IMR-90 (cell line): ENCODE results near the gene SUGCT. TPM values are rescaled to one million over a fixed set of nuclear protein-coding genes. Genes with fewer than 3 reads are reported as not detected.

Experiments
- ATAC-seq: fragments of 200-7000 bp; cut with Tn5 transposase; 2 replicates; pipeline ENCODE4 v1.9.1; 2020; ENCODE audit warnings: low read depth, mild to moderate bottlenecking, moderate library complexity
- BruUV-seq: library from RNA; stranded (reverse); fragments of 400-500 nt; replicated peaks from 2 replicates; lab custom pipeline; 2021; lab: Mats Ljungman, UMichigan
- CTCF ChIA-PET: fragments of 300-600 bp; formaldehyde crosslinking; extraction: SDS; loops from one replicate; lab custom pipeline; 2021; ENCODE audit warnings: antibody characterized with exemption; lab: Yijun Ruan, JAX
- POLR2A ChIA-PET: fragments of 300-600 bp; sonication (Branson Sonifier 250); formaldehyde crosslinking; loops from one replicate; lab custom pipeline; 2022; ENCODE audit warnings: antibody characterized with exemption; ENCODE audit not compliant: unreplicated experiment; lab: Charles Lee
- DNase-seq: peaks from one replicate; pipeline ENCODE4 v3.0.0; 2013
- H2AFZ ChIP-seq: replicated peaks from 2 replicates; pipeline ENCODE3; 2013; ENCODE audit warnings: low read length, mild to moderate bottlenecking; ENCODE audit not compliant: poor library complexity
- H2AK5ac ChIP-seq: 2 replicates; pipeline ENCODE4 v1.6.1; 2013; ENCODE audit warnings: low read depth, low read length, inconsistent platforms
- H2AK9ac ChIP-seq: replicated peaks from 2 replicates; pipeline ENCODE3; 2013; ENCODE audit warnings: mild to moderate bottlenecking, low read depth, low read length, moderate library complexity; ENCODE audit not compliant: poor library complexity
- H2BK120ac ChIP-seq: 2 replicates; pipeline ENCODE4 v1.6.1; 2013; ENCODE audit warnings: low read depth, low read length, inconsistent platforms
- H2BK15ac ChIP-seq: 3 replicates; pipeline ENCODE4 v1.6.1; 2013; ENCODE audit warnings: low read depth, low read length, inconsistent platforms
- H2BK20ac ChIP-seq: 2 replicates; pipeline ENCODE4 v1.6.1; 2013; ENCODE audit warnings: low read depth, mild to moderate bottlenecking, inconsistent platforms, low read length, moderate library complexity
- H2BK5ac ChIP-seq: 2 replicates; pipeline ENCODE4 v1.6.1; 2013; ENCODE audit warnings: mild to moderate bottlenecking, low read depth, low read length, inconsistent platforms; ENCODE audit not compliant: poor library complexity, severe bottlenecking
- H3K14ac ChIP-seq: replicated peaks from 2 replicates; pipeline ENCODE4 v1.6.1; 2013; ENCODE audit warnings: low read depth, low read length, inconsistent platforms
- H3K18ac ChIP-seq: 2 replicates; pipeline ENCODE4 v1.6.1; 2013; ENCODE audit warnings: low read depth, low read length, control low read depth
- H3K23ac ChIP-seq: 2 replicates; pipeline ENCODE4 v1.6.1; 2013; ENCODE audit warnings: low read depth, low read length, inconsistent platforms
- H3K27ac ChIP-seq: 2 replicates; pipeline ENCODE4 v1.5.1; 2013; ENCODE audit warnings: mild to moderate bottlenecking, control low read depth, low read length; ENCODE audit not compliant: insufficient read depth
- H3K27me3 ChIP-seq: 2 replicates; pipeline ENCODE4 v1.6.1; 2013; ENCODE audit warnings: low read length; ENCODE audit not compliant: control insufficient read depth, insufficient read depth
- H3K36me3 ChIP-seq: 2 replicates; pipeline ENCODE4 v1.6.1; 2013; ENCODE audit warnings: low read length, mixed read lengths; ENCODE audit not compliant: control insufficient read depth, insufficient read depth
- H3K4ac ChIP-seq: 2 replicates; pipeline ENCODE4 v1.6.1; 2013; ENCODE audit warnings: low read depth, low read length, inconsistent platforms
- H3K4me1 ChIP-seq: 2 replicates; pipeline ENCODE4 v1.6.1; 2013; ENCODE audit warnings: low read length, mixed read lengths; ENCODE audit not compliant: control insufficient read depth, insufficient read depth
- H3K4me2 ChIP-seq: 2 replicates; pipeline ENCODE4 v1.6.1; 2013; ENCODE audit warnings: low read depth, mild to moderate bottlenecking, control low read depth, low read length, moderate library complexity
- H3K4me3 ChIP-seq: 2 replicates; pipeline ENCODE4 v1.5.1; 2013; ENCODE audit warnings: low read depth, mild to moderate bottlenecking, control low read depth, low read length, moderate library complexity; ENCODE audit not compliant: insufficient read depth
- H3K56ac ChIP-seq: 2 replicates; pipeline ENCODE4 v1.6.1; 2013; ENCODE audit warnings: low read length, inconsistent platforms; ENCODE audit not compliant: insufficient read depth; ENCODE audit errors: extremely low read depth
- H3K79me1 ChIP-seq, 2 experiments: 2 replicates each; pipeline ENCODE4 v1.6.1; 2013; ENCODE audit warnings: low read length in 2 of 2, inconsistent platforms in 1 of 2, low read depth in 1 of 2
- H3K9ac ChIP-seq: 2 replicates; pipeline ENCODE4 v1.6.1; 2013; ENCODE audit warnings: low read depth, low read length, control low read depth
- H3K9me1 ChIP-seq: 2 replicates; pipeline ENCODE4 v1.6.1; 2013; ENCODE audit warnings: low read length, inconsistent platforms; ENCODE audit not compliant: insufficient read depth
- H3K9me3 ChIP-seq: 2 replicates; pipeline ENCODE4 v1.6.1; 2013; ENCODE audit warnings: low read length; ENCODE audit not compliant: control insufficient read depth, insufficient read depth
- H4K20me1 ChIP-seq: 2 replicates; pipeline ENCODE4 v1.6.1; 2013; ENCODE audit warnings: low read length, inconsistent platforms; ENCODE audit not compliant: insufficient read depth
- H4K5ac ChIP-seq: 2 replicates; pipeline ENCODE4 v1.6.1; 2013; ENCODE audit warnings: mild to moderate bottlenecking, low read depth, low read length, control low read depth
- H4K8ac ChIP-seq, 2 experiments: 2 replicates each; pipeline ENCODE4 v1.6.1; 2013; ENCODE audit warnings: low read depth in 2 of 2, low read length in 2 of 2, control low read depth in 1 of 2, inconsistent platforms in 1 of 2
- H4K91ac ChIP-seq: 2 replicates; pipeline ENCODE4 v1.6.1; 2013; ENCODE audit warnings: low read depth, low read length, inconsistent platforms; ENCODE audit not compliant: insufficient read depth
- BHLHE40 ChIP-seq: fragments of 150-350 bp; IDR thresholded peaks from 2 replicates; pipeline ENCODE4 v1.6.1; 2016; ENCODE audit warnings: mild to moderate bottlenecking, low read depth, low read length
- CEBPB ChIP-seq: IDR thresholded peaks from 2 replicates; pipeline ENCODE4 v1.6.1; 2012; ENCODE audit warnings: low read depth, low read length, improper control_type of control experiment
- CHD1 ChIP-seq: IDR thresholded peaks from 2 replicates; pipeline ENCODE4 v1.6.1; 2012; ENCODE audit warnings: low read depth, low read length, improper control_type of control experiment
- CTCF ChIP-seq: conservative IDR thresholded peaks from 2 replicates; pipeline ENCODE4 v1.5.1; 2012; ENCODE audit warnings: mild to moderate bottlenecking, low read depth, low read length, improper control_type of control experiment
- ELK1 ChIP-seq: fragments of 150-350 bp; IDR thresholded peaks from 2 replicates; pipeline ENCODE4 v1.6.1; 2016; ENCODE audit warnings: low read depth, mild to moderate bottlenecking, low read length, moderate library complexity, borderline replicate concordance
- FOS ChIP-seq: fragments of 150-350 bp; IDR thresholded peaks from 2 replicates; pipeline ENCODE4 v1.6.1; 2016; ENCODE audit warnings: low read depth, low read length
- MAZ ChIP-seq: IDR thresholded peaks from 2 replicates; pipeline ENCODE4 v1.6.1; 2012; ENCODE audit warnings: low read depth, mild to moderate bottlenecking, low read length, improper control_type of control experiment, moderate library complexity, borderline replicate concordance
- NFE2L2 ChIP-seq: fragments of 150-350 bp; IDR thresholded peaks from 2 replicates; pipeline ENCODE4 v1.6.1; 2016; ENCODE audit warnings: low read depth, mild to moderate bottlenecking, low read length
- POLR2A ChIP-seq: IDR thresholded peaks from 2 replicates; pipeline ENCODE4 v1.6.1; 2012; ENCODE audit warnings: mild to moderate bottlenecking, low read depth, low read length
- RAD21 ChIP-seq: IDR thresholded peaks from 2 replicates; pipeline ENCODE4 v1.6.1; 2012; ENCODE audit warnings: low read length, improper control_type of control experiment
- RFX5 ChIP-seq: IDR thresholded peaks from 2 replicates; pipeline ENCODE4 v1.8.0; 2012; ENCODE audit warnings: low read depth, mild to moderate bottlenecking, low read length, moderate library complexity
- SMC3 ChIP-seq: fragments of 150-350 bp; IDR thresholded peaks from 2 replicates; pipeline ENCODE4 v1.6.1; 2016; ENCODE audit warnings: low read depth, mild to moderate bottlenecking, antibody characterized with exemption, low read length, moderate library complexity
- USF2 ChIP-seq: fragments of 150-350 bp; IDR thresholded peaks from 2 replicates; pipeline ENCODE4 v1.6.1; 2017; ENCODE audit warnings: mild to moderate bottlenecking, antibody characterized with exemption, low read length, low read depth
- WGBS, 2 experiments: methylation state at CpG; one replicate each; pipeline versions ENCODE4 v1.1.5 to v1.1.7; 2013; ENCODE audit warnings: missing lambda C conversion rate in 2 of 2; ENCODE audit not compliant: insufficient read length in 1 of 2; ENCODE audit errors: extremely low coverage in 2 of 2; 5-methylcytosine and 5-hydroxymethylcytosine counted together
- dilution Hi-C: fragments of 300-500 bp; cut with HindIII; formaldehyde crosslinking; loops from one replicate; pipeline ENCODE4 v1.14.3; 2018; ENCODE audit warnings: low sequenced_read_pairs; ENCODE audit not compliant: unreplicated experiment
- in situ Hi-C: fragments of 300-500 bp; cut with MboI; formaldehyde crosslinking; loops from 3 replicates; pipeline ENCODE4 v1.14.3; 2019; ENCODE audit warnings: low sequenced_read_pairs, inconsistent platforms, mixed read lengths
- intact Hi-C: fragments of 100-400 bp; cut with micrococcal nuclease; formaldehyde crosslinking; loops from 2 replicates; pipeline ENCODE4 v1.10.0; 2022
- polyA plus RNA-seq, 3 experiments: library from polyadenylated mRNA; depleted of rRNA; stranded (reverse); fragments of >200 nt; gene quantifications; 2 replicates each; pipeline ENCODE4 v1.2.3, GENCODE V29; 2012; ENCODE audit warnings: low replicate concordance in 1 of 3
- total RNA-seq: library from RNA; depleted of rRNA; stranded (reverse); fragments of >200 nt; gene quantifications from 2 replicates; pipeline ENCODE4 v1.2.3, GENCODE V29; 2012

SUGCT gene
- total and polyA plus RNA-seq, 2 of the 4 experiments (the other 2 are of a cell fraction) = 5.9 to 8.3 TPM

- ChIA-PET CTCF (interaction anchor here (0.6 kb wide), 1 partner anchor 611 kb away, joined by 3 read pairs; no protein-coding TSS in a partner anchor), POLR2A (no interaction called here)
- no peak overlapping the region for H2BK20ac ChIP-seq
- no peak overlapping the region for H2BK5ac ChIP-seq
- H3K9me3 ChIP-seq = no peaks in the 10 kb centered on the region
- intact Hi-C loops = loop anchor here (10.0 kb wide), 2 partner anchors 815 to 1495 kb away; no protein-coding TSS in a partner anchor
- no peak overlapping the region for H2AK5ac ChIP-seq
- no CpG with 5 or more reads among the region's 7 CpGs for WGBS, 2 experiments
- no peak overlapping the region for H3K14ac ChIP-seq
- ATAC-seq (no peak), DNase-seq (no peak)
- H3K9ac ChIP-seq = no peak overlapping the region
- no peak overlapping the region for H3K4me3 ChIP-seq
- dilution Hi-C loops = no loop called here
- no peaks in the 10 kb centered on the region for H3K36me3 ChIP-seq
- in situ Hi-C loops = loop anchor here (10.0 kb wide), 3 partner anchors 365 to 1475 kb away; no protein-coding TSS in a partner anchor
- no peaks in the 10 kb centered on the region for H3K27me3 ChIP-seq
- H3K9me1 ChIP-seq = no peaks in the 10 kb centered on the region; the same call in 1 of the 2 replicates
- no peak overlapping the region for H2BK15ac ChIP-seq
- H4K5ac ChIP-seq = no peak overlapping the region
- H3K56ac ChIP-seq = no peak overlapping the region
- no peak overlapping the region for H2AFZ ChIP-seq
- no peak overlapping the region for H4K8ac ChIP-seq
- TF ChIP-seq RFX5 (no peak), ELK1 (no peak), CEBPB (no peak), MAZ (no peak), USF2 (no peak), BHLHE40 (no peak), POLR2A (no peak), FOS (no peak), NFE2L2 (no peak), RAD21 (no peak), SMC3 (no peak), CHD1 (no peak), CTCF (no peak)
- no peak overlapping the region for H3K27ac ChIP-seq
- no peak overlapping the region for H4K91ac ChIP-seq
- no peak overlapping the region for H3K18ac ChIP-seq
- H3K4ac ChIP-seq = no peak overlapping the region
- H2AK9ac ChIP-seq = no peak overlapping the region
- H2BK120ac ChIP-seq = no peak overlapping the region
- no peaks in the 10 kb centered on the region for H3K79me1 ChIP-seq
- no peaks in the 10 kb centered on the region for H3K4me1 ChIP-seq
- no peaks in the 10 kb centered on the region for H4K20me1 ChIP-seq
- no peak overlapping the region for H3K23ac ChIP-seq
- no TSS peak for BruUV-seq
- no peak overlapping the region for H3K4me2 ChIP-seq
Measured at GRCh38 chr7:40239755-40240303, 105.0 kb downstream of the SUGCT start.
